GM21737 (cell line): ENCODE results near the gene TRIM73.
"Not testable (repeated sequence)": the region's sequence is repeated elsewhere in the genome, so short reads cannot be mapped to it uniquely, and the experiment has no call there.

Source experiments
- ATAC-seq: cut with Tn5 transposase; IDR thresholded peaks from one replicate; pipeline ENCODE4 v1.9.1; 2021; ENCODE audit warnings: mild to moderate bottlenecking, moderate library complexity; ENCODE audit not compliant: unreplicated experiment

Gene TRIM73

GRCh38 chr7:75395329-75395728, at the start of gene TRIM73:
Gene TRIM73, plus strand, starts transcription at chr7:75395629. Its CDS starts 3,305 bp downstream, at chr7:75398934.
- not testable (repeated sequence) for ATAC-seq

- peak; percentile 80 for ATAC-seq
These were observed 36.5 kb upstream of the TRIM73 start for GRCh38 chr7:75358671-75359541.

GRCh38 chr7:75359542-75359848, 35.9 kb upstream of the TRIM73 start:
- peak; percentile 67 for ATAC-seq

- ATAC-seq = not testable (repeated sequence)
These were observed 31.4 kb upstream of the TRIM73 start for GRCh38 chr7:75364079-75364478.

GRCh38 chr7:75366643-75367042, 28.8 kb upstream of the TRIM73 start:
- not testable (repeated sequence) for ATAC-seq

DNA sequence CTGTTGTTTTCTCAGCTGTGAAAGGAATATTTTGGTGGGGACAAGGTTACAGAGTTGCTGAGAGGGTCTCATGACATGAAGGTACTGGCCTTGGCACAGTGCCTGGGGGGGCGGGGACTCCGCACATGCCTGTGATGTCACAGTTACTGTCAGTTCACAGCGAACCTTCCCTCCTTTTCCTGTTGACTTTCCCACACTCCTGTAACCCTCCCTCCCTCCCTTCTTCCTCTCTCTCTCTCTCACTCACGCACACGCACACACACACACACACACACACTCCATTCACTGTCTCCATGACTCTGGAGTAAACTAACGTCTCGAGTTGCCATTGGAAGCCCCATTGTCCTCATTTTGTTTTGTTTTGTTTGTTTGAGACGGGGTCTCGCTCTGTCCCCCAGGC, 28.1 kb upstream of the TRIM73 start:
- ATAC-seq = not testable (repeated sequence)

DNA sequence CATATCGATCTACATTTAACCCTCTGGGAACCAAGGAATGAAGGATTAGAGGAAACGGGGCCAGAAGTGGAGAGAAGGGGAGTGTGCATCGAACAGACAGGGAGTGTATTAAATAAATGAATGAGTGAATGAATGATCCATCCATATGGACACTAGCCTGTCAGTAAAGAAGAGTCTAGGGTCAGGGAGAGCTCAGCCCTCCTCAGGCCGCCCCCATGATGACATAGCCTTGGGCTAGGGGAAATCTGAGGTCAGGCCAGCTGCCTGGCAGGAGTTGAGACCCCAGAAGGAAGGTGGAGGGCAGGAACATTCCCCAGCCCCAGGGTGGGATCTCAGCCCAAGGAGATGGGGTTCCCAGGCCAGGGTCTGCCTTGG, 21.3 kb upstream of the TRIM73 start:
- ATAC-seq = not testable (repeated sequence)

DNA sequence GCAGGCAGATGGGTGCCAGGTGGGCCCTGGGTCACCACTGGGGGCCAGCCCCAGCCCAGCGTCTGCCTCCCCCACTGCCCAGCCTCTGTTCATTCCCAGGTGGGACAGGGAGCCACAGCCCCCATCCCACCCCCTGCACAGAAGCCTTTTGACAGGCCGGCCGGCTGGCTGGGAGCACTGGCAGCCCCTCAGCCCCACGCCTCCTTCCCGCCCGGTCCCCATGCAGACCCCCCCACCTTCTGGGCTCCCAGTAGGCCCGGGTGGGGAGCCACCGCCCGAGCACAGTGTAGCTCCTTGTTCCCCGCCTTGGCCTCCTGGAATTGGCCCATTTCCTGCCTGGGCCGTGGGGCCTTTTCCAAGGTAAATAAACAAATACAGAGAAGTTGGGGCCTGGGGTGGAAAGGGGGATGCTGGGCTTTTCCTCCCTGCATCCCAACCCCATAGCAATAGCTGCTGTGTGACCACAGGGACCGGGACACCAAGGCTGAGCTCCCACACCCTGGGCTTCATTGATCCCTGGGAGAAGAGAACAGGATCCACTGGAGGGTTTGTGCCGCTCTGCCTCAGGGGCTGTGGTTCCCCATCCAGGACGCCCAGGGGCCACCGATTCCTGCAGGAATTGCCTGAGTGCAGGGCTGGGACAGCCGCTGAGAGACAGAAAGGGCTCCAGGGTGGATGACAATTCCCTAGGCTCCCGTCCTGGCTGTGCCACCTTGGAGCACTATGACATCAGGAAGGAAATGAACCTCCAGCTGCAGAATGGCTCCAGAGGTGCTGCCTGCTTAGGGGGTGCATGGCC, 20.7 kb upstream of the TRIM73 start:
- not testable (repeated sequence) for ATAC-seq

DNA sequence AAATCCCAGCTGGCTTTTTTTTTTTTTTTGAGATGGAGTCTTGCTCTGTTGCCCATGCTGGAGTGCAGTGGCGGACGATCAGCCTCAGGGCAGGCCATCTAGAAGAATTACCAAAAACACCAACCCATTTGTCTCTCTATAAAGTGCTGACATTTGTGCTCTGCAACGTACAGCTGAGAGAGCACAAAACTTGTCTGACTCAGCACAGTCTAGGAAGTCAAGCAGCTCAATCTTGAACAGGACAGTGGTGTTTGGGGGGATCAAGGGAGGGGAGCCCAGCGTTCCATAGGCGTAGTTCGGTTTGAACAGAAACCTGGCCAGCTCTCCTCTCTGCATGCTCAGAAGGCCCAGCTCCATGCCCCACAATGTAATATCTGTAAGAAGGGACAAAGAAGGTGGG, 2.2 kb upstream of the TRIM73 start:
- ATAC-seq = not testable (repeated sequence)

- ATAC-seq = not testable (repeated sequence)
These were observed 2.4 kb downstream of the TRIM73 start for GRCh38 chr7:75397865-75398264.

- not testable (repeated sequence) for ATAC-seq
These were observed 3.6 kb downstream of the TRIM73 start for GRCh38 chr7:75398771-75399700.

- ATAC-seq = not testable (repeated sequence)
These were observed 5.1 kb downstream of the TRIM73 start for GRCh38 chr7:75400575-75400974.

GRCh38 chr7:75403455-75404443, 8.3 kb downstream of the TRIM73 start:
- not testable (repeated sequence) for ATAC-seq

GRCh38 chr7:75404663-75405062, 9.2 kb downstream of the TRIM73 start:
- not testable (repeated sequence) for ATAC-seq

DNA sequence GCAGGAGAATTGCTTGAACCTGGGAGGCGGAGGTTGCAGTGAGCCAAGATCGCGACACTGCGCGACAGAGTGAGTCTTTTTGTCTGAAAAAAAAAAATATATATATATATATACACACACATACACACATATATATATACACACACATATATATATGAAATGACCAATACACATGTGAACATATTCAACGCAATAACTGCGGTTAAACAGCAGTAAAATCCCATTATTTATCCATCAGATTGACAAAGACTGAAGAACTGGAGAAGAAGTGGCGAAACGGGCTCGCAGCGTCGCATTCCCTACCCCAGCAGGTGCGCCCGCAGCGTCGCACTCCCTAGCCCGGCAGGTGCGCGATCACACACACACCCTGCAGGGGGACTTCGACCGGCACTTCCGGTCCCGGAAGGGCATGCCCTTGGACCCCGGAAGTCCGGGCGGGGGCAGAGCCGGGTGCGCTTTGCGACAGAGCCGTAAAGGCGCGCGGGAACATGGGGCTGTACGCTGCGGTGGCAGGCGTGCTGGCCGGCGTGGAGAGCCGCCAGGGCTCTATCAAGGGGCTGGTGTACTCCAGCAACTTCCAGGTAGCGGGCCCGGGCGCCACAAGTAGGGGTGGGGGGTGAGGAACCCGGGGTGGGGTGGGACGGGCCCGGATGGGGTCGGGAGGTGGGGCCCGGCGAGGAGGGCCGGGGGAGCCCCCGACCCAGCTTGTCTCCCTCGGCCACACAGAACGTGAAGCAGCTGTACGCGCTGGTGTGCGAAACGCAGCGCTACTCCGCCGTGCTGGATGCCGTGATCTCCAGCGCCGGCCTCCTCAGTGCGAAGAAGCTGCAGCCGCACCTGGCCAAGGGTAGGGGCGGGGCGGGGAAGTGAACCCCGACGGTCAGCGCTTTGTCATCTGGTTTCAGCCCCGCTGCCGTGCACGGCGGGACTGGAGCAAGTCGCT, 14.7 kb downstream of the TRIM73 start:
- peak; percentile 86 for ATAC-seq

DNA sequence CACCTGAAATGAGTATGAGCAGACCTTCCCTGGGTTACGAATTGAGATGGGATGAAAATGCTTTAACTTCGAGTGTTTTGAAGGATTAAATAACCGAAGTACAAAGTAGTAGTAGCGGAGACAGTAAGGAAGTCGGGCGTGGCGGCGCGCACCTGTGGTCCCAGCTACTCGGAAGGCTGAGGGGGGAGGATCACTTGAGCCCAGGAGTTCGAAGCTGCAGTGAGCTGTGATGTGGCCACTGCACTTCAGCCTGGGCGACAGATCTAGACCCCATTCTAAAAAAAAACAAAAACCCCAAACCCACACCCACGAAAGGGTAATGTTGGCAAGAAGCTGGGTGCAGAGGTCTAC, 15.4 kb downstream of the TRIM73 start:
- not testable (repeated sequence) for ATAC-seq

GRCh38 chr7:75414204-75414603, 18.8 kb downstream of the TRIM73 start:
- not testable (repeated sequence) for ATAC-seq

GRCh38 chr7:75414708-75415427, 19.4 kb downstream of the TRIM73 start:
- not testable (repeated sequence) for ATAC-seq
